Endodermal cell (in vitro differentiated cells): ENCODE measurements around the gene RHOB. TPM values are rescaled to one million over a fixed set of nuclear protein-coding genes. Genes with fewer than 3 reads are reported as not detected.

Experiments
- DNase-seq: peaks from one replicate; pipeline ENCODE4 v3.0.0-alpha.2; 2017
- H3K27ac ChIP-seq: 2 replicates; pipeline ENCODE4 v1.5.1; 2013; ENCODE audit warnings: mild to moderate bottlenecking, low read depth, low read length, moderate library complexity
- H3K27me3 ChIP-seq: 2 replicates; pipeline ENCODE4 v1.6.1; 2013; ENCODE audit warnings: mild to moderate bottlenecking, low read length, moderate library complexity; ENCODE audit not compliant: insufficient read depth, control insufficient read depth, poor library complexity, severe bottlenecking
- H3K36me3 ChIP-seq: 2 replicates; pipeline ENCODE4 v1.7.0; 2013; ENCODE audit warnings: mild to moderate bottlenecking, low read length, moderate library complexity; ENCODE audit not compliant: control insufficient read depth, insufficient read depth
- H3K4me1 ChIP-seq: one replicate; pipeline ENCODE4 v1.7.0; 2013; ENCODE audit warnings: low read length; ENCODE audit not compliant: control insufficient read depth, insufficient read depth
- H3K4me3 ChIP-seq: 2 replicates; pipeline ENCODE4 v1.5.1; 2013; ENCODE audit warnings: mild to moderate bottlenecking, low read length, moderate library complexity
- H3K9ac ChIP-seq: 2 replicates; pipeline ENCODE4 v1.6.1; 2013; ENCODE audit warnings: mild to moderate bottlenecking, low read length, moderate library complexity; ENCODE audit not compliant: poor library complexity, severe bottlenecking; ENCODE audit errors: extremely low read depth
- H3K9me3 ChIP-seq: 2 replicates; pipeline ENCODE4 v1.6.1; 2013; ENCODE audit warnings: mild to moderate bottlenecking, low read length, moderate library complexity; ENCODE audit not compliant: control insufficient read depth
- H3K27ac Mint-ChIP-seq: 2 replicates; pipeline ENCODE4 v1.8.0; 2020; ENCODE audit warnings: mixed read lengths
- H3K27me3 Mint-ChIP-seq: 2 replicates; pipeline ENCODE4 v1.8.0; 2021; ENCODE audit warnings: mild to moderate bottlenecking, mixed read lengths; ENCODE audit not compliant: insufficient read depth
- H3K36me3 Mint-ChIP-seq: 2 replicates; pipeline ENCODE4 v1.8.0; 2020; ENCODE audit warnings: low read depth, mixed read lengths
- H3K4me1 Mint-ChIP-seq: 2 replicates; pipeline ENCODE4 v1.8.0; 2020; ENCODE audit warnings: mixed read lengths
- H3K4me3 Mint-ChIP-seq: 2 replicates; pipeline ENCODE4 v1.8.0; 2020; ENCODE audit warnings: mild to moderate bottlenecking, moderate library complexity, mixed read lengths
- H3K9me3 Mint-ChIP-seq: 2 replicates; pipeline ENCODE4 v1.8.0; 2020; ENCODE audit warnings: mild to moderate bottlenecking, mixed read lengths
- WGBS, 2 experiments: methylation state at CpG; one replicate each; pipeline versions ENCODE4 v1.1.5 to v1.1.7; 2013; ENCODE audit warnings: missing lambda C conversion rate in 2 of 2, mixed read lengths in 1 of 2; ENCODE audit not compliant: insufficient coverage in 1 of 2, insufficient read length in 1 of 2; 5-methylcytosine and 5-hydroxymethylcytosine counted together
- total RNA-seq, 2 donors: library from RNA; stranded (reverse); fragmentation: NEBNext Ultra II Directional in 1 of 2; extraction: Animal tissue kit (Norgen Biotek cat#: 25700) in 1 of 2; gene quantifications; 2 replicates in 1 of 2; 3 replicates in 1 of 2; pipeline ENCODE4 v1.2.1, GENCODE V29; 2021
- TF ChIP-seq, protein P1 (sequence below): fragments of 200-600 bp; sonication (generic); conservative IDR thresholded peaks from 2 replicates; pipeline ENCODE4 v1.5.0; 2021; ENCODE audit warnings: antibody characterized with exemption, mild to moderate bottlenecking

The RHOB gene
- total RNA-seq, 2 donors from 2014 or later: 25.6 to 47.0 TPM

DNA sequence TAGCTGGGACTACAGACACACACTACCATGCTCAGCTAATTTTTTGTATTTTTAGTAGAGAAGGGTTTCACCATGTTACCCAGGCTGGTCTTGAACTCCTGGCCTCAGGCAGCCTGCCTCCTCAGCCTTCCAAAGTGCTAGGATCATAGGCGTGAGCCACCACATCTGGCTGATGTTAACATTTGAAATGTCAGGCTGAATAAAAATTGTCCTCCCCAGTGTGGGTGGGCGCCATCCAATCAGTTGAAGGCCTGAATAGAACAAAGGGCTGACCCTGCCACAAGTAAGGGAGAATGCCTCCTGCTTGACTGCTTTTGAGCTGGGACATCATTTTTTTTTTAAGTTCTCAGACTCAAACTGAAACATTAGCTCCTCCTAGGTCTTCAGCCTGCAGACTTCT is 21.0 kb upstream of the RHOB start:
- H3K4me1 Mint-ChIP-seq: no peaks in the 10 kb centered on the region
- H3K4me3 Mint-ChIP-seq: no peak overlapping the region
- 89 to 95% methylated on average over 2 of the region's 2 CpGs for WGBS, 2 experiments
- no peaks in the 10 kb centered on the region for H3K36me3 ChIP-seq
- TF ChIP-seq, protein P1, sequence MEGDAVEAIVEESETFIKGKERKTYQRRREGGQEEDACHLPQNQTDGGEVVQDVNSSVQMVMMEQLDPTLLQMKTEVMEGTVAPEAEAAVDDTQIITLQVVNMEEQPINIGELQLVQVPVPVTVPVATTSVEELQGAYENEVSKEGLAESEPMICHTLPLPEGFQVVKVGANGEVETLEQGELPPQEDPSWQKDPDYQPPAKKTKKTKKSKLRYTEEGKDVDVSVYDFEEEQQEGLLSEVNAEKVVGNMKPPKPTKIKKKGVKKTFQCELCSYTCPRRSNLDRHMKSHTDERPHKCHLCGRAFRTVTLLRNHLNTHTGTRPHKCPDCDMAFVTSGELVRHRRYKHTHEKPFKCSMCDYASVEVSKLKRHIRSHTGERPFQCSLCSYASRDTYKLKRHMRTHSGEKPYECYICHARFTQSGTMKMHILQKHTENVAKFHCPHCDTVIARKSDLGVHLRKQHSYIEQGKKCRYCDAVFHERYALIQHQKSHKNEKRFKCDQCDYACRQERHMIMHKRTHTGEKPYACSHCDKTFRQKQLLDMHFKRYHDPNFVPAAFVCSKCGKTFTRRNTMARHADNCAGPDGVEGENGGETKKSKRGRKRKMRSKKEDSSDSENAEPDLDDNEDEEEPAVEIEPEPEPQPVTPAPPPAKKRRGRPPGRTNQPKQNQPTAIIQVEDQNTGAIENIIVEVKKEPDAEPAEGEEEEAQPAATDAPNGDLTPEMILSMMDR: no peak
- H3K36me3 Mint-ChIP-seq: no peaks in the 10 kb centered on the region
- no peaks in the 10 kb centered on the region for H3K27me3 Mint-ChIP-seq
- no peaks in the 10 kb centered on the region for H3K27me3 ChIP-seq
- no peaks in the 10 kb centered on the region for H3K9me3 Mint-ChIP-seq
- H3K27ac Mint-ChIP-seq: no peak overlapping the region
- no peaks in the 10 kb centered on the region for H3K9me3 ChIP-seq
- no peak for DNase-seq
- H3K4me1 ChIP-seq: no peaks in the 10 kb centered on the region
- no peak overlapping the region for H3K9ac ChIP-seq
- no peak overlapping the region for H3K27ac ChIP-seq
- no peak overlapping the region for H3K4me3 ChIP-seq

DNA sequence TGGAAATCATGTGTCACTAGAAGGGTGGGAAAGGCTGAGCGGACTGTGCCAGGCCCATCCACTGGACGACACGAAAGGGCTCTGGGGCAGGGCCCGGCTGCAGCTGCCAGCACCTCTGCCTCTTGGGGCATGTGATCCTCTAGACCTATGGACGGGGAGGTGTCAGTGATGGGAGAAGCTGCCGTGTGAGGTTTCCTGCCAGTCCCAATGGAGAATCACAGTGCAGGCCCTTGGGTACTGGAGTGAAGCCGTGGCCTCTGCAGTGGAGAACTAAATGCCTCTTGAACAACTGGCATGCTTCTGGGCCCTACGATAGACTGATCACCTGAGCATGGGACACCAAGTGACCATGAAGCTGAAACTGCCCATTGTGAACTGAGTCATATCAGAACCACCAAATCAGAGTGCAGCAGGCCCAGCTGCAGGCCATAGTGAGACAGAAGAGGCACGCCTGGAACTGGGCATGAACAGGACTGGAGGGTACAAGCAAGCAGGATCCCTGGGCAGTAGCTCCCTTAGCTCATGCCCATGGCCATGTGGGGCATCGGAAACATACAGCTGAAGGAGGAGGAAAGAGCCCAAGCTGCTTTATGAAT is 18.8 kb upstream of the RHOB start:
- no peaks in the 10 kb centered on the region for H3K4me1 Mint-ChIP-seq
- no peak for DNase-seq
- H3K9me3 ChIP-seq: no peaks in the 10 kb centered on the region
- H3K27ac ChIP-seq: no peak overlapping the region
- H3K27ac Mint-ChIP-seq: no peak overlapping the region
- H3K4me1 ChIP-seq: no peaks in the 10 kb centered on the region
- no peaks in the 10 kb centered on the region for H3K9me3 Mint-ChIP-seq
- H3K4me3 Mint-ChIP-seq: no peak overlapping the region
- H3K36me3 Mint-ChIP-seq: no peaks in the 10 kb centered on the region
- H3K4me3 ChIP-seq: no peak overlapping the region
- H3K9ac ChIP-seq: no peak overlapping the region
- WGBS, 2 experiments: 85 to 91% methylated on average over 7 to 10 of the region's 10 CpGs
- H3K36me3 ChIP-seq: no peaks in the 10 kb centered on the region
- TF ChIP-seq, protein P1: no peak
- no peaks in the 10 kb centered on the region for H3K27me3 ChIP-seq
- peaks cover 2% of the 10 kb centered on the region for H3K27me3 Mint-ChIP-seq

DNA sequence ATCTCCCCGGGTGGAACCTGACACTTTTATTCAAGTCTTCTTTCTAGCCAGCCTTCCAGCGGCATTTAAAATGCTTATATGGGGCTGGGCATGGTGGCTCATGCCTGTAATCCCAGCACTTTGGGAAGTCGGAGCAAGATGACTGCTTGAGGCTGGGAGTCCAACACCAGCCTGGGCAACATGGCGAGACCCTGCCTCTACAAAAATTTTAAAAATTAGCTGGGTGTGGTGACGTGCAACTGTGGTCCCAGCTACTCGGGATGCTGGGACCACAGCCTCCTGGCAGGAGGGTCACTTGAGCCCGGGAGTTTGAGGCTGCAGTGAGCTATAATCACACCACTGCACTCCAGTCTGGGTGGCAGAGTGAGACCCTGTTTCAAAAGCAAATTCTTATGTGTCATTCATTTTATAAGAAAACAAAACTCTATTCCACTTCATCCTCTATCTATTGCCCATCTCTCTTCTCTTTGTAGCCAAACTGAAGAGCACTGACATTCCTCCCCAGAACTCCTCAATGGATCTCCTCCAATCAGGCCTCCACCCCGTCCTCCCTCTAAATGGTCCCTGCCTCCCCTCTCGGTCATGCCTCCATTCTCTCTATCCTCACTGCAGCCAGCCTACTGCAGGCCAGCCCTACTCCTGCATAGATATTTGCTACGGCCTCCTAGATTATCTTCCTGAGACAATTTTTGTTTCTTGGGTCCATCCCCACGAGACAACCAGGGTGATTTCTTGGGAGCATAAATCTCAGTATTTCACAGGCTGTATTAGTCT is 18.0 kb upstream of the RHOB start:
- no peaks in the 10 kb centered on the region for H3K4me1 ChIP-seq

More for the DNA sequence above, 18.0 kb upstream of the RHOB start:
- no peak for DNase-seq
- peaks cover 2% of the 10 kb centered on the region for H3K27me3 Mint-ChIP-seq
- no peaks in the 10 kb centered on the region for H3K36me3 Mint-ChIP-seq
- H3K4me1 Mint-ChIP-seq: no peaks in the 10 kb centered on the region
- no peak overlapping the region for H3K4me3 Mint-ChIP-seq
- Histone ChIP-seq H3K4me3 (no peak overlapping the region), H3K36me3 (no peaks in the 10 kb centered on the region), H3K9ac (no peak overlapping the region), H3K27ac (no peak overlapping the region), H3K27me3 (no peaks in the 10 kb centered on the region), H3K9me3 (no peaks in the 10 kb centered on the region)
- TF ChIP-seq, protein P1: no peak
- no peaks in the 10 kb centered on the region for H3K9me3 Mint-ChIP-seq
- H3K27ac Mint-ChIP-seq: no peak overlapping the region
- 89 to 90% methylated on average over 9 to 11 of the region's 11 CpGs for WGBS, 2 experiments
